Measurements from ENCODE around the gene PRR35.

The PRR35 gene

GRCh38 chr16:549544-550263 is 10.5 kb upstream of the PRR35 start:
- DNase-seq (ENCODE audit: low spot score), result no peak

DNA sequence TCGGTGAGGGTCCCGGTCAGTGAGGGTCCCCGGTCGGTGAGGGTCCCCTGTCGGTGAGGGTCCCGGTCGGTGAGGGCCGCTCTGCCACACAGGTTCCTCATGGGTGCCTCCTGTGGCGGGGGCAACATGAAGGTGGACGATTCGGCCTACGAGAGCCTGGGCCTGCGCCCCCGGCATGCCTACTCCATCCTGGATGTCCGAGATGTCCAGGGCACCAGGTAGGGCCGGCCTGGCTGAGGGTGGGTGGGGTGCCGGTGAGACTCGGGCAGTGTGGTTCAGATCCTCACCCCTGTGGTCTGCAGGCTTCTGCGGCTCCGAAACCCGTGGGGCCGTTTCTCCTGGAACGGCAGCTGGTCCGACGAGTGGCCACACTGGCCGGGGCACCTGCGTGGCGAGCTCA is 9.0 kb upstream of the PRR35 start:
- DNase-seq (ENCODE audit: low spot score), result no peak

GRCh38 chr16:552171-552570 is 8.0 kb upstream of the PRR35 start:
- DNase-seq (ENCODE audit: low spot score), result no peak

GRCh38 chr16:553601-554296 is 6.4 kb upstream of the PRR35 start:
- DNase-seq (ENCODE audit: low spot score), result no peak

GRCh38 chr16:554297-554621 is 5.9 kb upstream of the PRR35 start:
- no peak for DNase-seq (ENCODE audit: low spot score)

DNA sequence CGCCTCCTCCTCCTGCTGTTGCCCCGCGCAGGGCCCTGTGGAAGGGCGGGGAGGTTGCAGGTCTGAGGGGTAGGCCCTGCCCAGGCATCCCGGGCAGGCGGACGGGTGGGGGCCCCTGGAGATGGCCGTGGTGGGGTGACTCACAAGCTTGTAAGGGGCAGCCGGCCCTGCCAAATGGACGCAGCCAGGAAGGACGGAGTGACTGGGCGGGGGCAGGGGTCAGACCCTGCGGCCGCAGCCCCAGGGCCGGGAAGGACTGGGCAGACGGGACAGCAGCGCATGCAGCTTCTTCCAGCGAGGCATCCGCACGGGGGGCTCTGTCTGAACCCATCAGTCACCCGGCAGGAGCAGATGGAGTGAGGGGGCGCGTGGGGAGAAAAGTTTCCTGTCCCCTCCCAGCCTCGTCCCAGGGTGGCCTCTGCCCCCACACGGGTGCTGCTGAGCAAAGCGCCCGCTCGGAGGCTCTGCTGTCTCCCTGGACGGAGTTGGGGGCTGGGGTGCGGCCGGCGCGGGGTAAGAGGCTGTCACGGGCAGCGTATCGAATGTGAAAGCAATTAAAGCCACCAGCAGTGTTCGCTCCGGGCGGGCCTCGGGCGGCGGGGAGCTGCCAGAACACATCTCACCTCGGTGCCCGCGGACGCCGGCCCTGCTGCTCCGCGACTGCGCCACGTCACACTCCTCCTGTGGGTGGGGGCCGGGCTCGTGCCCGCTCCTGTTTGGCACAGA is 5.4 kb upstream of the PRR35 start:
- no peak for DNase-seq (ENCODE audit: low spot score)

GRCh38 chr16:555528-556473 is 4.4 kb upstream of the PRR35 start:
- DNase-seq (ENCODE audit: low spot score), result no peak

DNA sequence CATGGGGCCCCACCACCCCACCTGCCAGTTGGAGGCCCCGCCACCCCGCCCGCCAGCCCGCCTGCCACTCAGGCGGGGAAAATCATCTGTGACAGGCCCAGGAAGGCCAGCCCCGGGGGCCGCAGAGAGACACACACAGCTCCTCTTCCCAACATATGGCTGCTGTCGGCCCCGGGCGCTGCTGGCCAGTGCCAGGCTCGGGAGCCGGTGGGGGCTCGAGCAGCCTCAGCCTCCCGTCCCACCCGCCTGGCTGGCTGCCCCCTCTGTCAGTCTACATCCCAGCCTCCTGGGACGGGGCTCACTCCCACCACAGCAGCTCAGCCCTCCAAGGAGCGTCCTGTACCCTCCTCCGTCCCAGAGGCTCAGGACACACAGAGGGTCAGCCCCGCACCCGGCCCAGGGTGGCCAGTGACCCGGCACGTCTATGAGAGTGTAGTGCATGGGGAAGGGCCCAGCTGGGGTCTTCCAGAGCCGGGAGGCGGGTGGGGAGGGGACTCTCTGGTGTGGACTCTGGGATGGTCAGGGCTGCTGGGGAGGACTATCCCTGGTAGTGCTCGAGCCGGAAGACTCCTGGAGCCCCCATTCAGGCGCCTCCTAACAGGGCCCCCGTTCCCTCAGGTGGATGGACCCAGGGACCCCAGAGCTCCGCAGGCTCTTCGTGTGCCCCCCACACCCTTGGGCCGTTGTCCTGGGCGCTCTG is 3.6 kb upstream of the PRR35 start:
- no peak for DNase-seq (ENCODE audit: low spot score)

DNA sequence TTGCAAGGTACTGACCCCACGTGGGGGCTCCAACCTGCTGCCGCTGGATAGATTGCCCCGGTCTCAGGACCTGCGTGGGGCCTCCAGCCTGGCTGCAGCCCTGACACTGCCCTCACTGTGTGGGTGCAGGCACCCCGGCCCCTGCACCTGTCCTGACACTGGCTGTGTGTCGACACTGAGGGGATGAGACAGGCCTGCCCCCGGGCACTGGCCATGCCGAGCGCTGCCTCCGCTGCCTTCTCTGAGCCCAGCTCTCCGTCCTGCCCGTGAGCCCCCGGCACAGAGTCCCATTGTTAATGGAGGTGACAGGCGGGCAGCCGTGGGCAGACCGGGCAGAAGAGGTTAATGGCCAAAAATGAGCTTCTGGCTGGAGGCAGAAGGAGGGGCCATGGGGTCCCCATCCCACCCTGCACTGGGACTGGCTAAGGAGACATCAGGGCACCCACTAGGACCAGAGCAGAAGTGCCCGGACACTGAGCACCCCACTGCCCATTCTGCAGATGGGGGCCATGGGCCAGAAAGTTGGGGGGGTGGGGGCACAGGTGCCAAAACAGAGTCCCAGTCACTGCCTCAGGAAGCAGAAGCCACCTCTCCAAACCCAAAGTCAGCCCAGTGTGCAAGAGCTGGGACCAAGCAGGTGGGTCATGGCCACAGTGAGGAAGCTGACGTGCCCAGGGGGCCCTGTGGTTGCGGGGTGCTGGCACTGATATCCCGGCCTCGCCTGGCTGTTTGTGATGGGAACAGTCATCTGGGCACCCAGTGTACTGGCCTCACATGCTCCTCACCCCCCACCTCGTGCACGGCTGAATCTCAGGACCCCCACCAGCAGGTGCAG is 2.5 kb upstream of the PRR35 start:
- no peak for DNase-seq (ENCODE audit: low spot score)

GRCh38 chr16:558298-559020 is 1.7 kb upstream of the PRR35 start:
- no peak for DNase-seq (ENCODE audit: low spot score)

- no peak for DNase-seq (ENCODE audit: low spot score)
Measured at GRCh38 chr16:559021-559380, 1.2 kb upstream of the PRR35 start.

GRCh38 chr16:559411-560203 is 587 bp upstream of the PRR35 start:
- DNase-seq (ENCODE audit: low spot score), result no peak

DNA sequence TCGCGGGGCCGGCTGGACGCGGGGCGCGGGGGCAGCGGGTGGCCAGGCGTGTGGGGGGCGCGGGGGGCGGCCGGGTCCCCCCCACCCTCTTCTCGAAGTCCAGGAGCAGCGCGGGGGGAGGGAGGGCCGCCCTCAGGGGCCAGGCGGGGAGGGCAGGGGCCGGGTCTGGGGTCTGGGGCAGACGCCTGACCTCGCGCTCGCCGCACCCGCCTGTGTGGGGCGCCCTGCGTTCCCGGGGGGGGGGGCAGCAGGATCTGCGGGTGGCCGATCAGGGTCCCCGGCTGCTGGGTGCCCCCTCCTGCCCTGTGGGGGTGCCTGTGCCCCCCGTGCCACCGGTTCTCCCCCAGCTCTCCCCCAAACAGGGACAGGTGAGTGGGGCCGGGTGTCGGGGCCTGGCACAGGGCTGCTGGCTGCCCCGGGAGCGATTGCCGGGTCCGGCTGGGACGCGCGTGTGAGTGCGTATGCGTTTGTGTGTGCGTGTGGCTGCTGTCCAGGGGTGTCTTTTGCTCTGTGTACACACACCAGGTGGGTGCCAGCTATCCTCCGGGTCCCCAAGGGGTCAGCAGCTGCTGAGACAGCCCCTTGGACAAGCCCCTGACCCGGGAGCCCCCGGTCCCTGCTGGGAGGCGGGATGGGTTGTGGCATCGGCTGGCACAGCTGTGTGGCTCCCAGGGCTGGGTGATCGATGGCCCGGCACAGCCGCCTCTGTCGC is 663 bp downstream of the PRR35 start:
- no peak for DNase-seq (ENCODE audit: low spot score)

DNA sequence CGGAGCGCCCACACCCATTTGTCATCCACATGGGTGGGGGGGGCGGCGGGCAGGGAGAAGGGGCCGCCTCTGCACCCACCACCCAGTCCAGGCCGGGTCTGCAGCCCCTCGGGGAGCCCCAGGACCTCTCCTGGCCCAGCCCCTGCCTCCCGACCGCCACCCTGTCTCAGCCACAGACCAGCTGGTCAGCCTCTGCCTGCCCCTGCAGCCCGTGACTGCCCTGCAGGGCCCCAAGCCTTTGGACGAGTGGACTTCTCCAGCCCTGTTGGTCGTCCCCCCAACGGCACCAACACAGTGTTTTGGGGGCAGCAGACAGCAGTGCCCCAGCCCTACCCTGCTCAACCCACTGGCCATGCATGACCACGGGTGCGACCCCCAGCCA is 1.2 kb downstream of the PRR35 start:
- no peak for DNase-seq (ENCODE audit: low spot score)

DNA sequence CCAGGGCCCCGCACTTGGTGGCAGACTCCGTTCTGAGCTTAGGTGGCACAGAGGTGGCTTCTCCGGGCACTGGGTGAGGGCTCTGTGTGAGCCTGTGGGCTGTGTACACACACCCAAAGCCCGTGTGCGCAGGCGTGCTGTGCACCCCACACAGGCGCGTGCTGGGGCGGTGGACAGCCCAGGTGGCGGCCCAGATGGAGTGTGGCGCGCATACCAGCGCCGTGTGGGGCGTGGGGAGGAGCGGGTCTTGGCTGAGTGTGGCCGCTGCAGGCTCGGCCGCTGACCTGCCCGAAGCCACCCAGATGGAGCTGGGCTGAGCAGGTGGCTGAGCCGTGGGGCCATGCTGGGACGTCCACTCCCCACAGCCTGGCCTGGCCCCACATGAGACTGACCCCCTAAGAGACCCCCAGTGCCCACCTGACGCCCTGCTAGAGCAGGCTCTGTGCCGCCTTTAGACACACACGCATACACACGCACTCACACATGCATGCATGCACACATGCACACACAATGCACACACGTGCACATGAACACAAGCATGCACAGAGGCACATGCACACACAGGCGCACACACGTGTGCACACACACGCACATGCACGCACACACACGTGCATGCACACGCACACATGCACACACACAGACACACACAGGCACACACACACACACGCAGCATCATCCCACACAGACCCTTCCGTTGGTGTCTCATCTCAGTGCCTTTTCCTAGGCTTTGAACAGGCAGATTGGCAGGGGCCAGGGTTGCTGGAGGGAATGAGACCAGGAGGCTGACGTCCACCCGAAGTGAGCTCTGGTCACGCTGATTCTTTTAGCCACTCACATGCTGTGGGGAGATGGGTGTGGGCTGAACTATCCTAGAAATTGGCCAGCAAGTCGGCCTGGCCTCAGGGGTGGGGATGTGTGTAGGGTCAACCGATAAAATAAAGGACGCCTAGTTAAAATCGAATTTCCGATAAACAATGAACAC is 2.1 kb downstream of the PRR35 start:
- no peak for DNase-seq (ENCODE audit: low spot score)

GRCh38 chr16:563072-563644 is 3.0 kb downstream of the PRR35 start:
- DNase-seq (ENCODE audit: low spot score), result no peak
